Thoracic aorta (tissue), 2 donors: ENCODE data around the gene LPAR2. TPM values are rescaled to one million over a fixed set of nuclear protein-coding genes. Genes with fewer than 3 reads are reported as not detected.

Source experiments
- ATAC-seq: fragments of 150-250 bp; one replicate; pipeline ENCODE4 v1.8.0; 2017; ENCODE audit warnings: low read depth; ENCODE audit not compliant: insufficient number of reproducible peaks, low FRiP score
- DNase-seq: peaks from one replicate; pipeline ENCODE4 v3.0.0-alpha.2; 2020; ENCODE audit warnings: low spot score
- H3K27ac ChIP-seq, 2 donors: fragments of 200-600 bp; sonication (generic); 1 replicate in 1 of 2; 2 replicates in 1 of 2; pipeline ENCODE4 v1.5.1; 2016; ENCODE audit warnings: mild to moderate bottlenecking in 2 of 2, moderate library complexity in 2 of 2
- H3K27me3 ChIP-seq: fragments of 200-600 bp; sonication (generic); replicated peaks from 2 replicates; pipeline ENCODE4 v1.6.0; 2016; ENCODE audit warnings: mild to moderate bottlenecking; ENCODE audit not compliant: insufficient read depth
- H3K36me3 ChIP-seq: fragments of 200-600 bp; sonication (generic); one replicate; pipeline ENCODE4 v1.5.1; 2016
- H3K4me1 ChIP-seq, 2 donors: fragments of 200-600 bp; sonication (generic); 1 replicate in 1 of 2; 2 replicates in 1 of 2; pipeline versions ENCODE4 v1.5.1 to v1.6.0; 2016; ENCODE audit warnings: low read depth in 2 of 2, mild to moderate bottlenecking in 1 of 2; ENCODE audit not compliant: control insufficient read depth in 1 of 2
- H3K4me3 ChIP-seq: fragments of 200-600 bp; sonication (generic); 2 replicates; pipeline ENCODE4 v1.5.1; 2016; ENCODE audit warnings: mild to moderate bottlenecking
- H3K9me3 ChIP-seq: fragments of 200-600 bp; sonication (generic); 2 replicates; pipeline ENCODE4 v1.5.1; 2016
- CTCF ChIP-seq: fragments of 200-600 bp; sonication (generic); IDR thresholded peaks from one replicate; pipeline ENCODE4 v1.5.1; 2019; ENCODE audit warnings: antibody characterized with exemption
- total RNA-seq, 2 donors: library from RNA; depleted of rRNA; stranded (reverse); fragments of >200 nt; gene quantifications; one replicate each; pipeline versions ENCODE4 v1.1.0 to v1.2.3, GENCODE V29; 2016

The LPAR2 gene
- total RNA-seq, 2 donors from 2014 or later, result 4.2 to 11.6 TPM

GRCh38 chr19:19661675-19662251 lies 33.7 kb upstream of the LPAR2 start:
- no peak for TF ChIP-seq CTCF
- H3K27ac ChIP-seq, result no peak overlapping the region
- H3K27me3 ChIP-seq, result no peaks in the 10 kb centered on the region
- H3K9me3 ChIP-seq, result no peaks in the 10 kb centered on the region
- H3K4me1 ChIP-seq, result peaks cover 9 to 18% of the 10 kb centered on the region in 2 donors
- no peak for DNase-seq
- ATAC-seq, result no peak
- peak overlapping the region; percentile 19 for H3K4me3 ChIP-seq
- peaks cover 16% of the 10 kb centered on the region for H3K36me3 ChIP-seq

- Histone ChIP-seq H3K4me3 (peak overlapping the region; percentile 19), H3K27me3 (no peaks in the 10 kb centered on the region)
- DNase-seq, result no peak
These were observed 33.2 kb upstream of the LPAR2 start for GRCh38 chr19:19661141-19661674.

GRCh38 chr19:19659646-19660245 lies 31.7 kb upstream of the LPAR2 start:
- TF ChIP-seq CTCF, result no peak

More at GRCh38 chr19:19661141-19661674, 33.2 kb upstream of the LPAR2 start:
- ATAC-seq, result no peak
- Histone ChIP-seq H3K9me3 (no peaks in the 10 kb centered on the region), H3K4me1 (peaks cover 9 to 18% of the 10 kb centered on the region in 2 donors), H3K36me3 (peaks cover 22% of the 10 kb centered on the region), H3K27ac (no peak overlapping the region)
- TF ChIP-seq CTCF, result no peak

GRCh38 chr19:19657397-19657783 lies 29.4 kb upstream of the LPAR2 start:
- no peak for DNase-seq
- peaks cover 59% of the 10 kb centered on the region for H3K36me3 ChIP-seq
- H3K27ac ChIP-seq, result no peak overlapping the region
- H3K4me1 ChIP-seq, result peaks cover 5 to 10% of the 10 kb centered on the region in 2 donors
- no peak overlapping the region for H3K4me3 ChIP-seq
- no peak for ATAC-seq
- no peaks in the 10 kb centered on the region for H3K9me3 ChIP-seq
- no peaks in the 10 kb centered on the region for H3K27me3 ChIP-seq
- no peak for TF ChIP-seq CTCF

More at GRCh38 chr19:19659646-19660245, 31.7 kb upstream of the LPAR2 start:
- peaks cover 9 to 18% of the 10 kb centered on the region in 2 donors for H3K4me1 ChIP-seq
- H3K27ac ChIP-seq, result no peak overlapping the region
- ATAC-seq (no peak), DNase-seq (no peak)
- H3K27me3 ChIP-seq, result no peaks in the 10 kb centered on the region
- no peak overlapping the region for H3K4me3 ChIP-seq
- peaks cover 36% of the 10 kb centered on the region for H3K36me3 ChIP-seq
- no peaks in the 10 kb centered on the region for H3K9me3 ChIP-seq

GRCh38 chr19:19656451-19657396 lies 28.7 kb upstream of the LPAR2 start:
- H3K27me3 ChIP-seq, result no peaks in the 10 kb centered on the region
- no peak for TF ChIP-seq CTCF
- no peak overlapping the region for H3K4me3 ChIP-seq
- DNase-seq (no peak), ATAC-seq (no peak)
- H3K27ac ChIP-seq, result no peak overlapping the region
- H3K9me3 ChIP-seq, result no peaks in the 10 kb centered on the region
- H3K4me1 ChIP-seq, result peaks cover 0 to 3% of the 10 kb centered on the region in 2 donors
- H3K36me3 ChIP-seq, result peaks cover 65% of the 10 kb centered on the region
